CD4-positive, alpha-beta T cell treated with Interleukin-4 for 1 hour (primary cell): ENCODE results near the gene ARNT2.

Source experiments
- DNase-seq, 2 donors: peaks; one replicate each; pipeline ENCODE4 v3.0.0-alpha.2; 2020 to 2022

The ARNT2 gene

DNA sequence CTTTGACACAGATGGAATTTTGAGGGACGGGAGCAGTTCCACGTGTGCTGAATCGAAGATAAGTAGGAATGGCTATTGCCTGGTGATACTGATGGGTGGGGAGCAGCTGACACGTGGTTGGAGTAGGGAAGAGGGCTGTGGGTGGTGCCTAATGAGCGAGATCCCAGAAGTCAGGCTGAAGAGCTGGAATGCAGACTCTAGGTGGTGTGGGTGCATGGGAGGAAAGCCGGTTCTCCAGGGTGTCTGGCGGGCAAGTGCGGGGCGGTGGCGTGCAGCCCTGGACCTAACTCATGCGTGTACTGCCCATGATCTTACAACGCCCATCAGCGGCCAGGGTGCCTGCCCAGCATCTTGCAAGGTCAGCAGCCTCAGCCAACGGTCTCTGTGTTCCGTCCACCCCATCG lies 63.1 kb downstream of the ARNT2 start:
- no peak for DNase-seq

- DNase-seq: no peak
These were observed 64.6 kb downstream of the ARNT2 start for GRCh38 chr15:80468796-80469195.

GRCh38 chr15:80471881-80472280 lies 67.7 kb downstream of the ARNT2 start:
- DNase-seq: no peak

DNA sequence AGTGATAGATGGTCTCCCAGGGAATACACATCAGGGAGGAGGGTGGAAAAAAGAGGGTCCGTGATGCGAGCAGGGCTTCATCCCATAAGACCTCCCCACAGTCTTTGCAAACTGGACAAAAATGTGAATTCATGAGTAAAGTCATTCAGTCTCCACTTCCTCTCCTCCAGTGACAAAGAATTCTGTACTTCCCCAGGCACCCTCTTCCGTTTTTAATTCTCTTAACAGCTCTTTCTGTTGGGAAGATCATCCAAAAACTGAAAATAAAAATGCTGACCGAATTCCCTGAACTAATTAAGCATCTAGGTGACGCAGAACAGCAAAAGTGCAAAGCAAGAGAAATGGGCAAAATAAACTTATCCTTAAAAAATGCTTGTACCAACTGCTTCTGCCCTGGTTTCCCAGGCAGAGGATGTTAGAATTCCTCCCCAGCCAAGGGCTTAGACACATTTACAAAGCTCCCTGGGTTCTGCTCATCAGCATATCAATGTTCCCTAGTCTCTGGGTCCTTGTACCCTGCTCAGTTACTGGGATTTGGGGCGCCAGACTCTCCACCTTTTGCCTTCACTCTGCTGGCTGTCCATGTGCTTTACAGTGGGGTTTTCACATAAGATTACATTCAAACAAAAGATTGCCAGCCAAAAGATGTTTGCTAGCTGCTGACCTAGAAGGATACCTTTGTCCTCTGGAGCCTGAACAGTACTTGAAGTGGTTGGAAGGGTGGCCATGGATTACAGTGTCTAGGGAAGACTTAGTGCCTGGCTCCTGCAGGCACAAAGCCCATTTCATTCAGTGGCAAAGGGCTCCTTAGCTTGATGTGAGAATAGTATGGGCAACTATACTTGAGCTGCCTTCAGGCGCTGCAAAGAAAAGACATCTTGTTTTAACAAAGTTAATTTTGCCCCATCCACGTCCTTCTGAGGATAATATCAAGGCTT lies 69.4 kb downstream of the ARNT2 start:
- no peak for DNase-seq

DNA sequence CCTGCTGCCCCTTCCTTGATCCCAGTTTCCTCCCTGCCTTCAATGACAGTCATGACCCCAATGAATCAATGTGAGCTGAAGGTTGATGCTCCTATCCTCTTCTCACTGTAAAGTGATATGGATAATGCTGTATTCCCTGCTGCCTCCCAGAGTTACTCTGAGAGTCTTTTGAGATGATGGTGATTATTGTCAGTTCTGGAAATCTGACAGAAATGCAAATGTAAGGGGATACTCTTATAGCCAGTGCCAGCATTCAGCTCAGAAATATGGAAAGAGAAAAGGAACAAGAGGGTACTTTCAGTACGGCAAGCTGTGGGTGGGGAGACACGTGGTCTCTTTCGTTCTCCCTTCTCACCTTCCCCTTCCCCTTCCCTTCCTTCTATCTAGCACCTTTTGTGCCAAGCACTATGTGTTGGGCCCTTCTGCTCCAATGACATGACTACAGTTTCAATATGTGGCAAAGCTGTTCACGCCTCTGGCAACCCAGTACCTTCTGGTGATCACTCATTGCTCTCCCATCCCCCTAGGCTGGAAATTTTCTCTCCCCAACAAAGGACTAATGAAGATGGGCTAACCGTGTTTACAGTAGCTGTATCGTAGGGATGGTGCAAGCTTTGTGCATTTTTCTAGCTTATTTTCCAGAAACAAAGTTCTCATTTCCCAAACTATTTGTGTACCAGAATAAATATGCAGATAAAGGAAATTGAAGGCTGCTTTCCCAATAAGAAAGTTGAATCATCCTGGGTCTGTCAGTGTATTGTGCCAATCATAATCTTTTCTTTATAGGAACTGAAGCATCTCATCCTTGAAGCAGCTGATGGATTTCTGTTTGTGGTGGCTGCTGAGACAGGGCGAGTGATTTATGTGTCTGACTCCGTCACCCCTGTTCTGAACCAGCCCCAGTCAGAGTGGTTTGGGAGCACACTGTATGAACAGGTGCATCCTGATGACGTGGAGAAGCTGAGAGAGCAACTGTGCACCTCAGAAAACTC lies 70.3 kb downstream of the ARNT2 start:
- no peak for DNase-seq

GRCh38 chr15:80475572-80475971 lies 71.4 kb downstream of the ARNT2 start:
- DNase-seq: no peak

- DNase-seq: no peak
These were observed 71.9 kb downstream of the ARNT2 start for GRCh38 chr15:80476036-80476435.

GRCh38 chr15:80478075-80478474 lies 73.9 kb downstream of the ARNT2 start:
- DNase-seq: no peak

- no peak for DNase-seq
These were observed 75.0 kb downstream of the ARNT2 start for GRCh38 chr15:80479191-80479590.

- no peak for DNase-seq
These were observed 76.1 kb downstream of the ARNT2 start for GRCh38 chr15:80480171-80480811.

DNA sequence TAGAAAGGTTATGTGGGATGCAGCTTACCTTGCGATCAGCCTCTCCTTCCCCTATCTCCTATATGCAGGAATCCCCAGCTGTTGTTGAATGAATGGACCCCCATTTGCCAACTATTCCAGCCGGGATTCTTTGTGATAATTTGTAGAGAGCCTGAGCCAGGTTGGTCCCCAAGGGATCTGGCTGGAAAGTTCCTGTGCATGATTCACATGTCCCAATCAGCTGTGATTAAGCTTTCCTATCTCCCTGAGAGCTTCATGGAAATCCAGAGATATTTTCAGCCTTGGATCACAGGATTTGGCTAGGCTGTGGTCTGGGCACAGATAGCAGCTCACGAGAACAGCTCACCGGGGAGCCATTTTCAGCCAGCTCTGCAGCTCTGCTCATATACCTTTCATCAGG lies 76.7 kb downstream of the ARNT2 start:
- DNase-seq: no peak

DNA sequence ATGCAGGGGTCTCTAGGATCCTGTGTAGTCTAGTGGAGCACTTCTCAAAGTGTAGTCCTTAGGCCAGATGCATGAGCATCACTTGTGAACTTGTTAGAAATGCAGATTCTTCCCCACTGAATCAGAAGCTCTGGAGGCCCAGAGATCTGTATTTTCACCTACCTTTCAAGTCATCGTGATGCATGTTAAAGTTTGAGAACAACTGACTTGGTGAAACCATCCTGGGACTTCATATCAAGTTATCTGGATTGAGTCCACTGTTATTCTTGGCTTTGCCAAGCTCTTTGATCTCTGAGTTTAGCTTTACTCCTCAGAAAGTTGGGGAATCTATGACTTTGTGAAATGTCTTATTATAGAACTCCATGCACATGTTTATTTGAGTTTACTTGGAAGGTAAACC lies 78.5 kb downstream of the ARNT2 start:
- no peak for DNase-seq

- DNase-seq: no peak
These were observed 79.6 kb downstream of the ARNT2 start for GRCh38 chr15:80483725-80484161.

DNA sequence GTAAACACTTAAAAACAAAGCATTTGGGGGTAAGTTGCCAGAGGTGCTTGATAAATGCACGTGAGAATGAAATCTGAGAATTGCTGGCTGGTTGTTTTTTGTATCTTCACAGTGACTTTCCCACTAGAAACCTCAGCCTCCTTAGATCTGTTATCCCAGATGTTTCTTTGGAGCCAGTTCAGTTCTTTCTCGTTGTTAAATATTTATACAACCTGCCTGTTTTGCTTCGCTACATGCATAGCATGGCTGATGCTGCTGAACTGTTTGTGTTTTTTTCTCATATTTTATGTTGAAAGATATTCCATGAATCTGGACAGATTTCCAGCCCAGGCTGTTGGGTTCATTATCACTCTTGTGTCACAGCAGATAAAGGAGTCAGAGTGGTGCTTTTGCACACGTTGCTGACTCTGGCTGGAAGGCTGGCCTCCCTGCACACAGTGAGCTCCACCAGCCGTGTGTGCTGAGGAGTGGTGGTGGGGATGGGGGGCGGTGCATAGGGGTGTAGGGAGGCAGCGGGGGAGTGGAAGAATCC lies 80.2 kb downstream of the ARNT2 start:
- DNase-seq: no peak

- DNase-seq: no peak
These were observed 81.4 kb downstream of the ARNT2 start for GRCh38 chr15:80485370-80486164.

DNA sequence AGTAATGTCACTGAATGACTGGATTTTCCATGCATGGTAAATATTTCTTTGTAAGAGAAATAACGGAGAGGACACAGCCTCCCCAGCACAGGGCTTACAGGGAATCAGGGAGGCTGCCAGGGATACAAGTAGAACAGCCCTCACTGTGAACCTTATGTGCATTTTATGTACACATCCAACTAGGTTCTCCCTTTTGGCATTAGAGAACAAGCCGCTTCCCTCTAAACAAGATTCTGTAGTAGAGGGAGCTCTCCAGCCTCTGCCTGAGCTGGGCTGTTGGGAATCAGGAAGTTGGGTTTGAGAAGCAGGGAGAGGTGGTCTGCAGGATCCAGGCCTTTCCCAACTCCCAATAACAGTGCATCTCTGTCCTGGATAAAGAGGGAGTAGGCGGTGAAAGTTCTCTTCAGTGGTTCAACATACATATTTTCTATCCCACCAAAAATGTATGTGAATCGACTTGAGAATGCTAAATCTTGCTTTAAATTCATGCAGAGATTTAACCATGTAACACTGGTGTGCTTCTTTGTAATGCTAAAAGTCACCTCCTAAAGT lies 83.7 kb downstream of the ARNT2 start:
- DNase-seq: no peak

DNA sequence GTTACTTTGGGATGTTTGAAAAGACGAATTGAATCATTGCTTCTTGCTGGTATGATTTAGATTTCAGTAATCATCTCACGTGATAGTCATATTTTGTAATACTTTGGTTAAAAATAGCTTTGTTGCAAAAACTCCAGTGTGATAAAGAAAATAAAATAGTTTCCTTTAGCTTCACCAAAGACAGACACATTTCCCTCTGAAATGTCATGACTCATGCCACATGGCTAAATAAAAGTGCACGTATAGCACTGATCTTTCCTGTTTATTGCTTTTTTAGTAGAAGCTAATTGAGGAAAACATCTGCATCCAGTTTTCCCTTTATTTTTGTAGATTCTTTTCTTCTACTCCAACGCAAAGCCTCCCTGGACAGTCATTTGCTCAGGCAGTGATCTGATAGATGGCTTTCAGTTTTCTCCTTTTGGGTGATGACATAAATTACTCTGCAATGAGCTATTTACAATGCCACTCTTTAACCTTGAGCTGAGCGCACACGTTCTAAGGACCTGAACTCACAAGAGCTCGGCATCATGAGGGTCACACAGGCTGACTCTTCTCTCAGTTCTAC lies 84.9 kb downstream of the ARNT2 start:
- no peak for DNase-seq

DNA sequence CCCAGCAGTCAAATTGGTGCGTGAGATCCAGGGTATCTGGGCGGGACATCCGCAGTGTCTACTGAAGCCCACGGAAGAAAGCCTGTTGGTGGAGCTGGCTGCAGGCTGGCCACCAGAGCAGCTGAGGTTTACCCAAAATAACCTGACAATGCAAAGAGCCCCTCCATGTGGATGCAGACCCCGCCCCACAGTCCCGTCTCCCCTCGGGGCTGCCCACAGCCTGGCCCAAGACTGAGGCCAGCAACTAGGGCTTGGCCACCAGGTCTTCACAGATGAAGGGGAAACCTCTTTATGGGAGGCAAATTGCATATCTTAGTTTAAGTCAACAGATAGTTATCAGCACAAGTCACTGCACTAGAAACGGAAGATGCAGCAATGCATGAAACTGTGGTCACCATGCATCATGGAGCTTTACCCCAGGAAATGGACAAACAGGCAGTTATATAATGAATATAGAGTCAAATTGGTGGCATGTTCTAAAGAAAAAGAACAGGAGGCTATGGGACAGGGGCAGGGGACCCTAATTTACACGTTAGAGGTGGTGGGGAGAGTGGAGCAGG lies 86.3 kb downstream of the ARNT2 start:
- no peak for DNase-seq

GRCh38 chr15:80491163-80491847 lies 87.1 kb downstream of the ARNT2 start:
- no peak for DNase-seq

DNA sequence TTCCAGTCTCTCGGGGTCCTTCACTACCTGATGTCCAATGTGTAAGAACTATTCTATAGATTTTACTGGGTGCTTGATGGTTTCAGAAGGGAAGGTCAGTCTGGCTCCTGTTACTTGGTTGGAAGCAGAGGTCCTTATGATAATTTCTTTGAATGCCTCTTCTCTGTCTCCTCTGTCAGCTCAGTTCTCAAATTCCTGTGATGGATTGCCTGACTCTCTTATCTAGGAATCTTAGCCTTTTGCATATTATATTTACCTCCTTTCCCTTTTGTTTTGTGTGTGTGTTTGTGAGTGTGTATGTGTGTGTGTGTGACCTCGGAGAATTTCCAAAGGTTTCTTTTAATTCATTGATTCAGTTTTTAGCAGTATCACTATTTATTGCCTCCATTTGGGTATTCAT lies 88.2 kb downstream of the ARNT2 start:
- DNase-seq: no peak
